NB4 (cell line): ENCODE results near the gene BACE1.

Experiments used
- DNase-seq: peaks from one replicate; pipeline ENCODE4 v3.0.0; 2010; ENCODE audit warnings: low read depth
- H3K4me3 ChIP-seq: one replicate; pipeline ENCODE4 v1.5.1; 2011; ENCODE audit warnings: mild to moderate bottlenecking, low read depth, low read length, moderate library complexity
- CTCF ChIP-seq: IDR thresholded peaks from one replicate; pipeline ENCODE4 v1.5.1; 2012; ENCODE audit warnings: low read depth, low read length
- MAX ChIP-seq: IDR thresholded peaks from 2 replicates; pipeline ENCODE4 v1.6.1; 2011; ENCODE audit warnings: low read depth, low read length
- MYC ChIP-seq: IDR thresholded peaks from 2 replicates; pipeline ENCODE4 v1.6.1; 2011; ENCODE audit warnings: low read depth, low read length
- POLR2A ChIP-seq: IDR thresholded peaks from 2 replicates; pipeline ENCODE4 v1.6.1; 2011; ENCODE audit warnings: mild to moderate bottlenecking; ENCODE audit not compliant: insufficient read length; ENCODE audit errors: extremely low read depth

The BACE1 gene

GRCh38 chr11:117287668-117288067 is 28.4 kb downstream of the BACE1 start:
- DNase-seq = no peak
- no peak for TF ChIP-seq MYC
- H3K4me3 ChIP-seq = no peak overlapping the region

GRCh38 chr11:117286588-117286987 is 29.5 kb downstream of the BACE1 start:
- no peak overlapping the region for H3K4me3 ChIP-seq
- DNase-seq = no peak
- TF ChIP-seq POLR2A = no peak
- TF ChIP-seq MAX = no peak
- TF ChIP-seq CTCF = no peak
- TF ChIP-seq MYC = no peak

GRCh38 chr11:117284053-117284452 is 32.0 kb downstream of the BACE1 start:
- TF ChIP-seq CTCF = no peak
- no peak for TF ChIP-seq MAX
- no peak for TF ChIP-seq POLR2A
- no peak for TF ChIP-seq MYC
- DNase-seq = no peak
- H3K4me3 ChIP-seq = no peak overlapping the region

GRCh38 chr11:117282956-117283355 is 33.1 kb downstream of the BACE1 start:
- no peak overlapping the region for H3K4me3 ChIP-seq
- no peak for DNase-seq
- no peak for TF ChIP-seq MYC
- no peak for TF ChIP-seq MAX
- no peak for TF ChIP-seq CTCF
- no peak for TF ChIP-seq POLR2A

- H3K4me3 ChIP-seq = no peak overlapping the region
- DNase-seq = no peak
- TF ChIP-seq CTCF (no peak), MAX (no peak), POLR2A (no peak), MYC (no peak)
Measured at GRCh38 chr11:117281869-117282268, 34.2 kb downstream of the BACE1 start.

- no peak overlapping the region for H3K4me3 ChIP-seq
- TF ChIP-seq POLR2A (no peak), CTCF (no peak), MYC (no peak), MAX (no peak)
- no peak for DNase-seq
Measured at GRCh38 chr11:117281159-117281558, 34.9 kb downstream of the BACE1 start.
